B cell (primary cell): ENCODE measurements around the gene FCRL5. TPM values are rescaled to one million over a fixed set of nuclear protein-coding genes. Genes with fewer than 3 reads are reported as not detected.

Experiments used
- ATAC-seq: fragments of 200-7000 bp; cut with Tn5 transposase; one replicate; pipeline ENCODE4 v1.10.0; 2021; ENCODE audit warnings: low read depth, mild to moderate bottlenecking, moderate number of reproducible peaks, moderate library complexity
- CTCF ChIA-PET: fragments of 350-600 bp; sonication (Branson Sonifier 250); formaldehyde crosslinking; loops from one replicate; lab custom pipeline; 2021; ENCODE audit warnings: antibody characterized with exemption, inconsistent platforms; lab: Charles Lee
- POLR2A ChIA-PET: fragments of 350-600 bp; sonication (Branson Sonifier 250); formaldehyde crosslinking; loops from one replicate; lab custom pipeline; 2021; ENCODE audit warnings: antibody characterized with exemption; lab: Charles Lee
- DNase-seq: peaks from one replicate; pipeline ENCODE4 v3.0.0; 2013
- H2AFZ ChIP-seq: 2 replicates; pipeline ENCODE4 v1.6.1; 2012; ENCODE audit warnings: mild to moderate bottlenecking, low read depth, low read length; ENCODE audit not compliant: insufficient read depth, poor library complexity, severe bottlenecking
- H3K27ac ChIP-seq, 2 donors: 1 replicate in 1 of 2; 2 replicates in 1 of 2; pipeline ENCODE4 v1.5.1; 2012 to 2013; ENCODE audit warnings: low read length in 2 of 2, mild to moderate bottlenecking in 2 of 2, moderate library complexity in 1 of 2
- H3K27me3 ChIP-seq, 4 experiments: fragments of 200-600 bp in 1 of 4; sonication (generic) in 1 of 4; replicated peaks in 1 of 4; 1 replicate in 2 of 4; 2 replicates in 2 of 4; pipeline versions ENCODE4 v1.6.1 to v1.7.0; 2013 to 2016; ENCODE audit warnings: low read length in 3 of 4, mild to moderate bottlenecking in 2 of 4, mixed read lengths in 1 of 4, moderate library complexity in 1 of 4; ENCODE audit not compliant: insufficient read depth in 4 of 4, control insufficient read depth in 3 of 4; ENCODE audit errors: control extremely low read depth in 1 of 4
- H3K36me3 ChIP-seq, 2 experiments: replicated peaks in 1 of 2; 1 replicate in 1 of 2; 2 replicates in 1 of 2; pipeline versions ENCODE4 v1.6.1 to v1.7.1; 2013; ENCODE audit warnings: low read length in 1 of 2; ENCODE audit not compliant: insufficient read depth in 2 of 2, control insufficient read depth in 1 of 2; ENCODE audit errors: control extremely low read depth in 1 of 2, extremely low read depth in 1 of 2
- H3K4me1 ChIP-seq, 2 donors: fragments of 200-600 bp in 1 of 2; sonication (generic) in 1 of 2; 1 replicate in 1 of 2; 2 replicates in 1 of 2; pipeline versions ENCODE4 v1.5.1 to v1.6.1; 2013 to 2017; ENCODE audit warnings: low read length in 2 of 2; ENCODE audit not compliant: control insufficient read depth in 2 of 2, insufficient read depth in 2 of 2
- H3K4me2 ChIP-seq: replicated peaks from 2 replicates; pipeline ENCODE3; 2012; ENCODE audit warnings: mild to moderate bottlenecking, low read depth, low read length; ENCODE audit not compliant: poor library complexity, severe bottlenecking
- H3K4me3 ChIP-seq, 5 experiments: fragments of 200-600 bp in 1 of 5; sonication (generic) in 1 of 5; 1 replicate in 3 of 5; 2 replicates in 2 of 5; pipeline versions ENCODE4 v1.5.1 to v1.7.0; 2011 to 2016; ENCODE audit warnings: low read length in 4 of 5, mild to moderate bottlenecking in 4 of 5, low read depth in 2 of 5, control low read depth in 1 of 5, moderate library complexity in 1 of 5; ENCODE audit not compliant: insufficient read depth in 1 of 5; ENCODE audit errors: control extremely low read depth in 1 of 5, extremely low read depth in 1 of 5
- H3K79me2 ChIP-seq: fragments of 200-600 bp; sonication (generic); one replicate; pipeline ENCODE4 v1.6.0; 2016; ENCODE audit warnings: low read length; ENCODE audit not compliant: control insufficient read depth, insufficient read depth
- H3K9ac ChIP-seq: fragments of 200-600 bp; sonication (generic); 2 replicates; pipeline ENCODE4 v1.6.1; 2017; ENCODE audit warnings: mild to moderate bottlenecking, low read length, moderate library complexity
- H3K9me3 ChIP-seq, 3 donors: one replicate each; pipeline versions ENCODE4 v1.6.1 to v1.7.1; 2013; ENCODE audit warnings: low read length in 2 of 3; ENCODE audit not compliant: control insufficient read depth in 2 of 3, insufficient read depth in 1 of 3; ENCODE audit errors: control extremely low read depth in 1 of 3
- H4K20me1 ChIP-seq: 2 replicates; pipeline ENCODE4 v1.6.0; 2012; ENCODE audit warnings: mild to moderate bottlenecking, low read length; ENCODE audit not compliant: insufficient read depth, control insufficient read depth, poor library complexity, severe bottlenecking
- H3K27ac Mint-ChIP-seq: one replicate; pipeline ENCODE4 v1.8.0; 2021; ENCODE audit warnings: mixed read lengths
- H3K27me3 Mint-ChIP-seq: one replicate; pipeline ENCODE4 v1.8.0; 2021; ENCODE audit warnings: mixed read lengths
- H3K4me1 Mint-ChIP-seq: one replicate; pipeline ENCODE4 v1.8.0; 2021; ENCODE audit warnings: mixed read lengths
- H3K4me3 Mint-ChIP-seq: one replicate; pipeline ENCODE4 v1.8.0; 2021; ENCODE audit warnings: mixed read lengths
- H3K9me3 Mint-ChIP-seq: one replicate; pipeline ENCODE4 v1.8.0; 2022; ENCODE audit warnings: mixed read lengths; ENCODE audit not compliant: insufficient read depth
- EZH2 ChIP-seq: IDR thresholded peaks from 2 replicates; pipeline ENCODE4 v1.6.1; 2012; ENCODE audit warnings: borderline replicate concordance, low read depth, mild to moderate bottlenecking, moderate library complexity, low read length; ENCODE audit not compliant: insufficient read depth, poor library complexity, severe bottlenecking
- WGBS: methylation state at CpG from one replicate; pipeline ENCODE4 v1.1.5; 2013; ENCODE audit warnings: missing lambda C conversion rate; ENCODE audit not compliant: insufficient coverage; 5-methylcytosine and 5-hydroxymethylcytosine counted together
- intact Hi-C: fragments of 100-400 bp; cut with micrococcal nuclease; formaldehyde crosslinking; loops from one replicate; pipeline ENCODE4 v1.10.0; 2022
- polyA plus RNA-seq: library from polyadenylated mRNA; depleted of rRNA; stranded (reverse); fragments of >200 nt; gene quantifications from 2 replicates; pipeline ENCODE4 v1.2.3, GENCODE V29; 2012
- total RNA-seq, 2 donors: library from RNA; stranded (reverse); fragments of 120-200 nt in 1 of 2; gene quantifications; 1 replicate in 1 of 2; 2 replicates in 1 of 2; pipeline versions ENCODE4 v1.2.3 to v1.2.4, GENCODE V29; 2013 to 2022
- TF ChIP-seq, protein P1 (sequence below): fragments of 200-600 bp; IDR thresholded peaks from one replicate; pipeline ENCODE4 v1.8.0; 2022; ENCODE audit warnings: antibody characterized with exemption, mild to moderate bottlenecking

Gene FCRL5
- total and polyA plus RNA-seq, 2 donors (not counting 1 experiment from before 2014, with no cell fraction given), result 34.0 to 108 TPM

DNA sequence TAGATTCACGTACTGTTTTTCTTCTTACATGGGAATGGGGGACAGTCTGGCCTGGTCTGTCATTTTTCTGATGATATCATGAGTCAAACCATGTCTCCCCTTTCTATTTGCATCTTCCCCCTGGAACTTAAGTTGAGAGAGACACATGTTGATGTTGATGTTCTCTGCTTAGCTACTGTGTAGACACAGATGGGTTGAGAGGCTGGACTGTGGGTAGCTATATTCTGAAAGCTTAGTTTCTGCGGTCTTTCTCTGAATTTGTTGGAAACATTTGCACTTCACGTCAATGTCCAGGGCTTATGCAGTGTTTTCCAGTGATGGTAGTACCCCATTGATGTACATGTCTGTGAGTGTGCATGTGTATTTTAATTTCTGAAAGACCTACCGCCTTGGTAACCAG lies 58.2 kb downstream of the FCRL5 start:
- Histone ChIP-seq H3K9me3 (no peaks in the 10 kb centered on the region), H3K9ac (no peak overlapping the region), H3K4me3 (no peak overlapping the region), H3K4me2 (no peak overlapping the region), H4K20me1 (no peaks in the 10 kb centered on the region), H3K4me1 (peaks cover 22 to 37% of the 10 kb centered on the region in 2 donors), H2AFZ (no peak overlapping the region), H3K79me2 (no peaks in the 10 kb centered on the region), H3K36me3 (no peaks in the 10 kb centered on the region), H3K27me3 (peaks cover 0 to 2% (median 0%) of the 10 kb centered on the region in 4 experiments), H3K27ac (no peak overlapping the region)
- H3K9me3 Mint-ChIP-seq, result no peaks in the 10 kb centered on the region
- CTCF ChIA-PET, result interaction anchor here (1.1 to 3.8 kb wide), 6 partner anchors 8 to 298 kb away, joined by 3 to 39 read pairs (median 10); no protein-coding TSS in a partner anchor
- POLR2A ChIA-PET, result no interaction called here
- ATAC-seq (no peak), DNase-seq (no peak)
- H3K27ac Mint-ChIP-seq, result no peak overlapping the region
- TF ChIP-seq, protein P1, sequence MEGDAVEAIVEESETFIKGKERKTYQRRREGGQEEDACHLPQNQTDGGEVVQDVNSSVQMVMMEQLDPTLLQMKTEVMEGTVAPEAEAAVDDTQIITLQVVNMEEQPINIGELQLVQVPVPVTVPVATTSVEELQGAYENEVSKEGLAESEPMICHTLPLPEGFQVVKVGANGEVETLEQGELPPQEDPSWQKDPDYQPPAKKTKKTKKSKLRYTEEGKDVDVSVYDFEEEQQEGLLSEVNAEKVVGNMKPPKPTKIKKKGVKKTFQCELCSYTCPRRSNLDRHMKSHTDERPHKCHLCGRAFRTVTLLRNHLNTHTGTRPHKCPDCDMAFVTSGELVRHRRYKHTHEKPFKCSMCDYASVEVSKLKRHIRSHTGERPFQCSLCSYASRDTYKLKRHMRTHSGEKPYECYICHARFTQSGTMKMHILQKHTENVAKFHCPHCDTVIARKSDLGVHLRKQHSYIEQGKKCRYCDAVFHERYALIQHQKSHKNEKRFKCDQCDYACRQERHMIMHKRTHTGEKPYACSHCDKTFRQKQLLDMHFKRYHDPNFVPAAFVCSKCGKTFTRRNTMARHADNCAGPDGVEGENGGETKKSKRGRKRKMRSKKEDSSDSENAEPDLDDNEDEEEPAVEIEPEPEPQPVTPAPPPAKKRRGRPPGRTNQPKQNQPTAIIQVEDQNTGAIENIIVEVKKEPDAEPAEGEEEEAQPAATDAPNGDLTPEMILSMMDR, result no peak
- TF ChIP-seq EZH2, result no peak
- intact Hi-C loops, result no loop called here
- WGBS, result 59% methylated on average over 3 of the region's 4 CpGs
- peaks cover 27% of the 10 kb centered on the region for H3K4me1 Mint-ChIP-seq
- no peak overlapping the region for H3K4me3 Mint-ChIP-seq
- no peaks in the 10 kb centered on the region for H3K27me3 Mint-ChIP-seq

DNA sequence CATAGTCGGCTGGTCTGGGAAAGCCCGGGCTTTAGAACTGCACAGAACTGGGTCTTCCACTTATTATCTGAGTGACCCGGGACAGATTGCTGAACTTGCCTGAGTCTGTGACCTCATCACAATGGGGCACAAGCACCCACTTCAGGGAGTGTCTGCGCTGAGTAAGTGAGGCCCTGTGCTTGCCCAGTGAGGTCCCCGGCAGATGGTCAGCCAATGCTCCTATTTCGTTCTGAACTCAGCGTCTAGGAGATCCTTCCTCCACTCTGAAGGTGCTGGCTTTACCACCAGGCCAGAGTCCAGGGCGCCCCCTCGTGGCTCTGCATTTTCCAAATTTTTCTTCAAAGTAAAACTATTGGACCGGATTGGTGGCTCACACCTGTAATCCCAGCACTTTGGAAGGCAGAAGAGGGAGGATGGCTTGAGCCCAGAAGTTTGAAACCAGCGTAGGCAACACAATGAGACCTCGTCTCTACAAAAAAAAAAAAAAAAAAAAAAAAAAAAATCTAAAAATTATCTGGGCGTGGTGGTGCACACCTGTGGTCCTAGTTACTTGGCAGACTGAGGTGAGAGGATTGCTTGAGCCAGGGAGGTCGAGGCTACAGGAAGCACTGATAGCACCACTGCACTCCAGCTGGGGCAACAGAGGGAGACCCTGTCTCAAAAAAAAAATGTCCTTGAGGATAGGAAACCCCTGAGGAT lies 61.7 kb downstream of the FCRL5 start:
- H3K4me1 ChIP-seq, result peaks cover 0 to 5% of the 10 kb centered on the region in 2 donors
- no peak overlapping the region for H2AFZ ChIP-seq
- TF ChIP-seq, protein P1, result peak; percentile 75
- TF ChIP-seq EZH2, result no peak
- Mint-ChIP-seq H3K4me1 (peaks cover 2% of the 10 kb centered on the region), H3K4me3 (no peak overlapping the region), H3K27ac (no peak overlapping the region), H3K27me3 (no peaks in the 10 kb centered on the region), H3K9me3 (no peaks in the 10 kb centered on the region)
- DNase-seq (peak; percentile 73), ATAC-seq (peak; percentile 47)
- H3K79me2 ChIP-seq, result no peaks in the 10 kb centered on the region
- H3K27me3 ChIP-seq, result peaks cover 0 to 2% (median 0%) of the 10 kb centered on the region in 4 experiments
- H4K20me1 ChIP-seq, result no peaks in the 10 kb centered on the region
- no peak overlapping the region for H3K4me3 ChIP-seq
- no peak overlapping the region for H3K9ac ChIP-seq
- H3K36me3 ChIP-seq, result no peaks in the 10 kb centered on the region
- no peak overlapping the region for H3K4me2 ChIP-seq
- intact Hi-C loops, result no loop called here
- POLR2A ChIA-PET, result no interaction called here
- H3K27ac ChIP-seq, result no peak overlapping the region
- WGBS, result 25% methylated on average over 11 of the region's 14 CpGs
- no peaks in the 10 kb centered on the region for H3K9me3 ChIP-seq
- CTCF ChIA-PET, result interaction anchor here (0.5 to 1.5 kb wide), 6 partner anchors 15 to 1538 kb away, joined by 3 to 6 read pairs (median 3); no protein-coding TSS in a partner anchor
